HepG2 (cell line): ENCODE results near the gene KRTAP5-4. TPM values are rescaled to one million over a fixed set of nuclear protein-coding genes. Genes with fewer than 3 reads are reported as not detected.

Experiments
- ATM ChIP-seq: fragments of 450-650 bp; IDR thresholded peaks from 2 replicates; pipeline ENCODE4 v1.7.1; 2017; ENCODE audit warnings: mild to moderate bottlenecking, borderline replicate concordance
- BRD4 ChIP-seq: sonication (generic); formaldehyde crosslinking; IDR thresholded peaks from 2 replicates; pipeline ENCODE4 v1.4.0; 2020; ENCODE audit warnings: missing genetic modification reagents
- CHCHD3 ChIP-seq: sonication (generic); formaldehyde crosslinking; IDR thresholded peaks from 2 replicates; pipeline ENCODE4 v1.8.0; 2022; ENCODE audit warnings: mild to moderate bottlenecking, missing genetic modification reagents, moderate library complexity
- NCOR1 ChIP-seq: fragments of 200-600 bp; sonication (generic); IDR thresholded peaks from 2 replicates; pipeline ENCODE4 v1.7.0; 2017; ENCODE audit warnings: antibody characterized with exemption, low read length, borderline replicate concordance
- RARA ChIP-seq: IDR thresholded peaks from 2 replicates; pipeline ENCODE4 v1.6.1; 2016; ENCODE audit warnings: missing genetic modification reagents, missing compliant biosample characterization
- RFX5 ChIP-seq: IDR thresholded peaks from 2 replicates; pipeline ENCODE4 v1.6.1; 2011; ENCODE audit warnings: low read depth, low read length, improper control_type of control experiment
- SP5 ChIP-seq: IDR thresholded peaks from 2 replicates; pipeline ENCODE4 v1.6.1; 2016; ENCODE audit warnings: low read depth, borderline replicate concordance
- ZMYM2 ChIP-seq: sonication (generic); formaldehyde crosslinking; IDR thresholded peaks from 2 replicates; pipeline ENCODE4 v1.8.0; 2022; ENCODE audit warnings: mild to moderate bottlenecking, missing genetic modification reagents
- ZNF224 ChIP-seq: sonication (generic); formaldehyde crosslinking; IDR thresholded peaks from 2 replicates; pipeline ENCODE4 v1.5.0; 2020; ENCODE audit warnings: mild to moderate bottlenecking, missing genetic modification reagents
- ZNF672 ChIP-seq: sonication (generic); formaldehyde crosslinking; IDR thresholded peaks from 2 replicates; pipeline ENCODE4 v1.8.1; 2022; ENCODE audit warnings: missing genetic modification reagents
- ZNF772 ChIP-seq: sonication (generic); formaldehyde crosslinking; IDR thresholded peaks from 2 replicates; pipeline ENCODE4 v1.5.0; 2020; ENCODE audit warnings: mild to moderate bottlenecking, missing genetic modification reagents
- polyA plus RNA-seq, 8 experiments: library from polyadenylated mRNA; depleted of rRNA in 3 of 8; stranded (reverse) in 7 of 8; unstranded in 1 of 8; fragments of >200 nt; fragmentation: Illumina TruSeq in 4 of 8; extraction: Trizol in 4 of 8; gene quantifications; 2 replicates each; pipeline versions ENCODE4 v1.2.1 to v1.2.3, GENCODE V29; 2011 to 2016; ENCODE audit warnings: low read depth in 4 of 8, missing spikeins in 1 of 8, mixed read lengths in 1 of 8; ENCODE audit not compliant: insufficient read depth in 1 of 8
- total RNA-seq, 5 experiments: library from RNA; depleted of rRNA; stranded (reverse); fragments of >200 nt; fragmentation: Illumina TruSeq; extraction: Trizol; gene quantifications; 2 replicates each; pipeline ENCODE4 v1.2.3, GENCODE V29; 2016; ENCODE audit warnings: low read depth in 1 of 5
- TF ChIP-seq, protein P1 (sequence below): sonication (generic); formaldehyde crosslinking; IDR thresholded peaks from 2 replicates; pipeline ENCODE4 v1.5.0; 2020; ENCODE audit warnings: missing genetic modification reagents
- TF ChIP-seq, protein P2 (sequence below): sonication (generic); formaldehyde crosslinking; conservative IDR thresholded peaks from 2 replicates; pipeline ENCODE4 v1.4.0; 2020; ENCODE audit warnings: mild to moderate bottlenecking, missing genetic modification reagents, moderate library complexity
- TF ChIP-seq, protein P3 (sequence below): sonication (generic); formaldehyde crosslinking; IDR thresholded peaks from 2 replicates; pipeline ENCODE4 v1.4.0; 2020; ENCODE audit warnings: missing genetic modification reagents
- TF ChIP-seq, protein P4 (sequence below): IDR thresholded peaks from 2 replicates; pipeline ENCODE4 v1.6.1; 2016; ENCODE audit warnings: missing compliant biosample characterization, missing genetic modification reagents, borderline replicate concordance
- TF ChIP-seq, protein P5 (sequence below): sonication (generic); formaldehyde crosslinking; conservative IDR thresholded peaks from 2 replicates; pipeline ENCODE4 v1.4.0; 2020; ENCODE audit warnings: missing genetic modification reagents
- TF ChIP-seq, protein P6 (sequence below): sonication (generic); formaldehyde crosslinking; IDR thresholded peaks from 2 replicates; pipeline ENCODE4 v1.5.0; 2020; ENCODE audit warnings: mild to moderate bottlenecking, missing genetic modification reagents

KRTAP5-4 gene
- total and polyA plus RNA-seq, 2 of the 13 experiments (the other 11 are each of a cell fraction or from before 2014, with no cell fraction given): not detected

DNA sequence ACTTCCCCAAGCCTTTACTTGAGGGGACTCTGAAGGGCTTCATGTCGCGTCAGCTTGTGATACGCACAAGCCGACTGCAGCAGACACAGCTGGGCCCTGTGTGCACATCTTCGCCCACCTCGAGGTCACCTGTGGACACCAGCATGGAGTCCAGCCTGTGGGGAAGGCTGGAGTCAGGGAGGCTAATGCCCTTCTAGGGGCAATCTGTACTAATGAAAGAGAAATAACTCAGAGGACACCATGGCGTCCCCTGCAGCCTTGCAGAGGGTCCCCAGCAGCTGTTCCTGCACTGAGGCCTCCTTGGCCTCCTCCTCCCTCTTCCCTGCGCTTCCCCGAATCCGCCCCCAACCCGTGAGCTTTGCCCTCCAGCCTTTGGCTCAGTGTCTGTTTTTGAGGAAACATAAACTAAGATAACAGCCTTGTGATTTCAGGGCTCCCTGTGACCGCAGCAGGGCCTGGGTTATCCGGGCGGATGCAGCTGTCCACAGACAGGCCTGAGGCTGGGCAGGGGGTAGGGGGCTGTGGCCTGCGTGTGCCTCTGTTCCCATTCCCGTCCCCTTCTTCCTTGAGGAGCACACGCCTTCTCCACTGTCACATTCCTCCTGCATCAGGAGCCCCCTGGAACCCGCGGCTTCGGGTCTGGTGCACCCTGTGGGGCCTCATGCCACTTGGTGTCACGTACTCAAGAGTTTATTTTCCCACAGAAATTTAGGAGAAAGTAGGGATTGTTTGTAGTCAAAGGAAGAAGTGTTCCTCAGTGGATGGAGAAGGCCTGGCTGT, 32.6 kb upstream of the KRTAP5-4 start (continued):
- TF ChIP-seq, protein P1, sequence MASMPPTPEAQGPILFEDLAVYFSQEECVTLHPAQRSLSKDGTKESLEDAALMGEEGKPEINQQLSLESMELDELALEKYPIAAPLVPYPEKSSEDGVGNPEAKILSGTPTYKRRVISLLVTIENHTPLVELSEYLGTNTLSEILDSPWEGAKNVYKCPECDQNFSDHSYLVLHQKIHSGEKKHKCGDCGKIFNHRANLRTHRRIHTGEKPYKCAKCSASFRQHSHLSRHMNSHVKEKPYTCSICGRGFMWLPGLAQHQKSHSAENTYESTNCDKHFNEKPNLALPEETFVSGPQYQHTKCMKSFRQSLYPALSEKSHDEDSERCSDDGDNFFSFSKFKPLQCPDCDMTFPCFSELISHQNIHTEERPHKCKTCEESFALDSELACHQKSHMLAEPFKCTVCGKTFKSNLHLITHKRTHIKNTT: no peak
- TF ChIP-seq RARA (CRISPR knock-in tag): peak; percentile 87
- TF ChIP-seq, protein P2, sequence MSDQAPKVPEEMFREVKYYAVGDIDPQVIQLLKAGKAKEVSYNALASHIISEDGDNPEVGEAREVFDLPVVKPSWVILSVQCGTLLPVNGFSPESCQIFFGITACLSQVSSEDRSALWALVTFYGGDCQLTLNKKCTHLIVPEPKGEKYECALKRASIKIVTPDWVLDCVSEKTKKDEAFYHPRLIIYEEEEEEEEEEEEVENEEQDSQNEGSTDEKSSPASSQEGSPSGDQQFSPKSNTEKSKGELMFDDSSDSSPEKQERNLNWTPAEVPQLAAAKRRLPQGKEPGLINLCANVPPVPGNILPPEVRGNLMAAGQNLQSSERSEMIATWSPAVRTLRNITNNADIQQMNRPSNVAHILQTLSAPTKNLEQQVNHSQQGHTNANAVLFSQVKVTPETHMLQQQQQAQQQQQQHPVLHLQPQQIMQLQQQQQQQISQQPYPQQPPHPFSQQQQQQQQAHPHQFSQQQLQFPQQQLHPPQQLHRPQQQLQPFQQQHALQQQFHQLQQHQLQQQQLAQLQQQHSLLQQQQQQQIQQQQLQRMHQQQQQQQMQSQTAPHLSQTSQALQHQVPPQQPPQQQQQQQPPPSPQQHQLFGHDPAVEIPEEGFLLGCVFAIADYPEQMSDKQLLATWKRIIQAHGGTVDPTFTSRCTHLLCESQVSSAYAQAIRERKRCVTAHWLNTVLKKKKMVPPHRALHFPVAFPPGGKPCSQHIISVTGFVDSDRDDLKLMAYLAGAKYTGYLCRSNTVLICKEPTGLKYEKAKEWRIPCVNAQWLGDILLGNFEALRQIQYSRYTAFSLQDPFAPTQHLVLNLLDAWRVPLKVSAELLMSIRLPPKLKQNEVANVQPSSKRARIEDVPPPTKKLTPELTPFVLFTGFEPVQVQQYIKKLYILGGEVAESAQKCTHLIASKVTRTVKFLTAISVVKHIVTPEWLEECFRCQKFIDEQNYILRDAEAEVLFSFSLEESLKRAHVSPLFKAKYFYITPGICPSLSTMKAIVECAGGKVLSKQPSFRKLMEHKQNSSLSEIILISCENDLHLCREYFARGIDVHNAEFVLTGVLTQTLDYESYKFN (CRISPR knock-in tag): peak; percentile 82
- TF ChIP-seq, protein P3, sequence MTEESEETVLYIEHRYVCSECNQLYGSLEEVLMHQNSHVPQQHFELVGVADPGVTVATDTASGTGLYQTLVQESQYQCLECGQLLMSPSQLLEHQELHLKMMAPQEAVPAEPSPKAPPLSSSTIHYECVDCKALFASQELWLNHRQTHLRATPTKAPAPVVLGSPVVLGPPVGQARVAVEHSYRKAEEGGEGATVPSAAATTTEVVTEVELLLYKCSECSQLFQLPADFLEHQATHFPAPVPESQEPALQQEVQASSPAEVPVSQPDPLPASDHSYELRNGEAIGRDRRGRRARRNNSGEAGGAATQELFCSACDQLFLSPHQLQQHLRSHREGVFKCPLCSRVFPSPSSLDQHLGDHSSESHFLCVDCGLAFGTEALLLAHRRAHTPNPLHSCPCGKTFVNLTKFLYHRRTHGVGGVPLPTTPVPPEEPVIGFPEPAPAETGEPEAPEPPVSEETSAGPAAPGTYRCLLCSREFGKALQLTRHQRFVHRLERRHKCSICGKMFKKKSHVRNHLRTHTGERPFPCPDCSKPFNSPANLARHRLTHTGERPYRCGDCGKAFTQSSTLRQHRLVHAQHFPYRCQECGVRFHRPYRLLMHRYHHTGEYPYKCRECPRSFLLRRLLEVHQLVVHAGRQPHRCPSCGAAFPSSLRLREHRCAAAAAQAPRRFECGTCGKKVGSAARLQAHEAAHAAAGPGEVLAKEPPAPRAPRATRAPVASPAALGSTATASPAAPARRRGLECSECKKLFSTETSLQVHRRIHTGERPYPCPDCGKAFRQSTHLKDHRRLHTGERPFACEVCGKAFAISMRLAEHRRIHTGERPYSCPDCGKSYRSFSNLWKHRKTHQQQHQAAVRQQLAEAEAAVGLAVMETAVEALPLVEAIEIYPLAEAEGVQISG: no peak
- TF ChIP-seq BRD4 (CRISPR knock-in tag): peak; percentile 92
- TF ChIP-seq, protein P4, sequence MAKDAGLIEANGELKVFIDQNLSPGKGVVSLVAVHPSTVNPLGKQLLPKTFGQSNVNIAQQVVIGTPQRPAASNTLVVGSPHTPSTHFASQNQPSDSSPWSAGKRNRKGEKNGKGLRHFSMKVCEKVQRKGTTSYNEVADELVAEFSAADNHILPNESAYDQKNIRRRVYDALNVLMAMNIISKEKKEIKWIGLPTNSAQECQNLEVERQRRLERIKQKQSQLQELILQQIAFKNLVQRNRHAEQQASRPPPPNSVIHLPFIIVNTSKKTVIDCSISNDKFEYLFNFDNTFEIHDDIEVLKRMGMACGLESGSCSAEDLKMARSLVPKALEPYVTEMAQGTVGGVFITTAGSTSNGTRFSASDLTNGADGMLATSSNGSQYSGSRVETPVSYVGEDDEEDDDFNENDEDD (CRISPR knock-in tag): no peak; the same call in 1 of the 2 replicates
- no peak for TF ChIP-seq RFX5
- 0 out of 2 replicates have a peak, but pooled peaks have one; percentile 51 for TF ChIP-seq ZNF224
- TF ChIP-seq, protein P5, sequence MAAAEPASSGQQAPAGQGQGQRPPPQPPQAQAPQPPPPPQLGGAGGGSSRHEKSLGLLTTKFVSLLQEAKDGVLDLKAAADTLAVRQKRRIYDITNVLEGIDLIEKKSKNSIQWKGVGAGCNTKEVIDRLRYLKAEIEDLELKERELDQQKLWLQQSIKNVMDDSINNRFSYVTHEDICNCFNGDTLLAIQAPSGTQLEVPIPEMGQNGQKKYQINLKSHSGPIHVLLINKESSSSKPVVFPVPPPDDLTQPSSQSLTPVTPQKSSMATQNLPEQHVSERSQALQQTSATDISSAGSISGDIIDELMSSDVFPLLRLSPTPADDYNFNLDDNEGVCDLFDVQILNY: no peak
- TF ChIP-seq, protein P6, sequence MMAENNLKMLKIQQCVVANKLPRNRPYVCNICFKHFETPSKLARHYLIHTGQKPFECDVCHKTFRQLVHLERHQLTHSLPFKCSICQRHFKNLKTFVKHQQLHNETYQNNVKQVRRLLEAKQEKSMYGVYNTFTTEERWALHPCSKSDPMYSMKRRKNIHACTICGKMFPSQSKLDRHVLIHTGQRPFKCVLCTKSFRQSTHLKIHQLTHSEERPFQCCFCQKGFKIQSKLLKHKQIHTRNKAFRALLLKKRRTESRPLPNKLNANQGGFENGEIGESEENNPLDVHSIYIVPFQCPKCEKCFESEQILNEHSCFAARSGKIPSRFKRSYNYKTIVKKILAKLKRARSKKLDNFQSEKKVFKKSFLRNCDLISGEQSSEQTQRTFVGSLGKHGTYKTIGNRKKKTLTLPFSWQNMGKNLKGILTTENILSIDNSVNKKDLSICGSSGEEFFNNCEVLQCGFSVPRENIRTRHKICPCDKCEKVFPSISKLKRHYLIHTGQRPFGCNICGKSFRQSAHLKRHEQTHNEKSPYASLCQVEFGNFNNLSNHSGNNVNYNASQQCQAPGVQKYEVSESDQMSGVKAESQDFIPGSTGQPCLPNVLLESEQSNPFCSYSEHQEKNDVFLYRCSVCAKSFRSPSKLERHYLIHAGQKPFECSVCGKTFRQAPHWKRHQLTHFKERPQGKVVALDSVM (CRISPR knock-in tag): peak; percentile 75
- 0 out of 2 replicates have a peak, but pooled peaks have one; percentile 34 for TF ChIP-seq SP5 (CRISPR knock-in tag)
- no peak for TF ChIP-seq ZNF672 (CRISPR knock-in tag)
- TF ChIP-seq NCOR1: no peak
- TF ChIP-seq ATM: no peak
- peak; percentile 10; the same call in 1 of the 2 replicates for TF ChIP-seq ZNF772 (CRISPR knock-in tag)
- no peak for TF ChIP-seq CHCHD3 (CRISPR knock-in tag)
- no peak for TF ChIP-seq ZMYM2 (CRISPR knock-in tag)
